Medulla oblongata (tissue), 1 donor: ENCODE results near the gene TTC14.

Source experiments
- DNase-seq: peaks from one replicate; pipeline ENCODE4 v3.0.0-alpha.2; 2015; ENCODE audit errors: extremely low spot score

TTC14 gene

GRCh38 chr3:180633722-180634121 is 31.8 kb downstream of the TTC14 start:
- DNase-seq = no peak

GRCh38 chr3:180640987-180641386 is 39.0 kb downstream of the TTC14 start:
- no peak for DNase-seq

- no peak for DNase-seq
Observed at GRCh38 chr3:180646187-180646790, 44.3 kb downstream of the TTC14 start.

GRCh38 chr3:180656406-180656805 is 54.4 kb downstream of the TTC14 start:
- no peak for DNase-seq

- no peak for DNase-seq
Observed at GRCh38 chr3:180657094-180657493, 55.1 kb downstream of the TTC14 start.
